GM06990 (cell line): ENCODE measurements around the gene ACTL6B.

Source experiments
- DNase-seq: peaks from one replicate; pipeline ENCODE4 v3.0.0-alpha.2; 2011; ENCODE audit not compliant: insufficient read length; ENCODE audit errors: extremely low read depth
- H3K27me3 ChIP-seq: replicated peaks from 2 replicates; pipeline ENCODE4 v1.6.0; 2011; ENCODE audit warnings: low read length; ENCODE audit not compliant: control insufficient read depth, insufficient read depth
- H3K36me3 ChIP-seq: 2 replicates; pipeline ENCODE4 v1.5.1; 2011; ENCODE audit warnings: low read length; ENCODE audit not compliant: control insufficient read depth, insufficient read depth
- H3K4me3 ChIP-seq: replicated peaks from 2 replicates; pipeline ENCODE4 v1.5.1; 2011; ENCODE audit warnings: low read depth, mild to moderate bottlenecking, control low read depth, low read length
- CTCF ChIP-seq: IDR thresholded peaks from 2 replicates; pipeline ENCODE4 v1.5.1; 2011; ENCODE audit warnings: low read length, control low read depth, mild to moderate bottlenecking, inconsistent platforms; ENCODE audit not compliant: insufficient read depth, poor library complexity, severe bottlenecking

Gene ACTL6B

GRCh38 chr7:100681491-100682227 lies 25.4 kb upstream of the ACTL6B start:
- no peak for TF ChIP-seq CTCF
- no peaks in the 10 kb centered on the region for H3K27me3 ChIP-seq
- no peak overlapping the region for H3K4me3 ChIP-seq
- DNase-seq = no peak
- peaks cover 66% of the 10 kb centered on the region for H3K36me3 ChIP-seq

- H3K4me3 ChIP-seq = no peak overlapping the region
- H3K27me3 ChIP-seq = no peaks in the 10 kb centered on the region
- peaks cover 65% of the 10 kb centered on the region for H3K36me3 ChIP-seq
- no peak for TF ChIP-seq CTCF
- DNase-seq = no peak
Observed at GRCh38 chr7:100680576-100681271, 24.5 kb upstream of the ACTL6B start.

- H3K36me3 ChIP-seq = peaks cover 59% of the 10 kb centered on the region
Observed at GRCh38 chr7:100679927-100680575, 23.8 kb upstream of the ACTL6B start.

GRCh38 chr7:100679129-100679926 lies 23.1 kb upstream of the ACTL6B start:
- H3K4me3 ChIP-seq = no peak overlapping the region
- no peak for TF ChIP-seq CTCF
- no peak for DNase-seq
- no peaks in the 10 kb centered on the region for H3K27me3 ChIP-seq
- H3K36me3 ChIP-seq = peaks cover 52% of the 10 kb centered on the region

More at GRCh38 chr7:100679927-100680575, 23.8 kb upstream of the ACTL6B start:
- no peak for DNase-seq
- TF ChIP-seq CTCF = no peak
- Histone ChIP-seq H3K27me3 (no peaks in the 10 kb centered on the region), H3K4me3 (no peak overlapping the region)

GRCh38 chr7:100678291-100678984 lies 22.2 kb upstream of the ACTL6B start:
- Histone ChIP-seq H3K27me3 (no peaks in the 10 kb centered on the region), H3K36me3 (peaks cover 48% of the 10 kb centered on the region), H3K4me3 (no peak overlapping the region)
- TF ChIP-seq CTCF = no peak
- no peak for DNase-seq
